NCI-H2196 treated with DMSO at 0.1 percent for 48 hours (cell line): ENCODE measurements around the gene CD37.

Source experiments
- DNase-seq: peaks from one replicate; lab custom pipeline; 2025; ENCODE audit not compliant: unreplicated experiment; lab: John Stamatoyannopoulos, UW

The CD37 gene

GRCh38 chr19:49344505-49345423 lies 9.6 kb downstream of the CD37 start:
- DNase-seq, result no peak

- no peak for DNase-seq
Measured at GRCh38 chr19:49347191-49347590, 12.0 kb downstream of the CD37 start.

GRCh38 chr19:49347835-49348234 lies 12.6 kb downstream of the CD37 start:
- DNase-seq, result peak; percentile 28

- no peak for DNase-seq
Measured at GRCh38 chr19:49348305-49349189, 13.3 kb downstream of the CD37 start.

GRCh38 chr19:49349567-49349966 lies 14.4 kb downstream of the CD37 start:
- no peak for DNase-seq

GRCh38 chr19:49355909-49356353 lies 20.7 kb downstream of the CD37 start:
- DNase-seq, result no peak

GRCh38 chr19:49356382-49356781 lies 21.2 kb downstream of the CD37 start:
- no peak for DNase-seq

GRCh38 chr19:49357186-49357585 lies 22.0 kb downstream of the CD37 start:
- DNase-seq, result no peak

- DNase-seq, result no peak
Measured at GRCh38 chr19:49359851-49360820, 24.9 kb downstream of the CD37 start.

- DNase-seq, result no peak
Measured at GRCh38 chr19:49361438-49362047, 26.3 kb downstream of the CD37 start.

GRCh38 chr19:49362048-49362928 lies 27.1 kb downstream of the CD37 start, which contains the start of gene TEAD2:
Gene TEAD2 (minus strand): TSS chr19:49362416. CDS start chr19:49360075, 2,341 bp downstream.
- no peak for DNase-seq

- no peak for DNase-seq
Measured at GRCh38 chr19:49362929-49363267, 27.7 kb downstream of the CD37 start.

GRCh38 chr19:49363268-49364082 lies 28.3 kb downstream of the CD37 start, which contains the start of gene DKKL1:
Gene DKKL1 (plus strand): TSS chr19:49363877. CDS start chr19:49363999, 122 bp downstream.
- DNase-seq, result peak; percentile 63

GRCh38 chr19:49364083-49364737 lies 29.0 kb downstream of the CD37 start:
- DNase-seq, result no peak

GRCh38 chr19:49366110-49366509 lies 30.9 kb downstream of the CD37 start:
- no peak for DNase-seq

- DNase-seq, result no peak
Measured at GRCh38 chr19:49368711-49369358, 33.6 kb downstream of the CD37 start.

GRCh38 chr19:49371184-49371583 lies 36.0 kb downstream of the CD37 start:
- no peak for DNase-seq
